Aorta (tissue), 5 donors: ENCODE results near the gene CERKL. TPM values are rescaled to one million over a fixed set of nuclear protein-coding genes. Genes with fewer than 3 reads are reported as not detected.

Experiments
- ATAC-seq: fragments of 200-7000 bp; cut with Tn5 transposase; one replicate; pipeline ENCODE4 v1.9.1; 2022; ENCODE audit warnings: moderate library complexity; ENCODE audit not compliant: low FRiP score
- DNase-seq, 2 donors: peaks; one replicate each; pipeline ENCODE4 v3.0.0-alpha.2; 2020
- H3K27ac ChIP-seq, 2 donors: one replicate each; pipeline ENCODE4 v1.5.1; 2013; ENCODE audit warnings: low read length in 2 of 2, mild to moderate bottlenecking in 2 of 2, moderate library complexity in 2 of 2, control low read depth in 1 of 2, inconsistent platforms in 1 of 2, low read depth in 1 of 2
- H3K27me3 ChIP-seq, 2 donors: one replicate each; pipeline ENCODE4 v1.6.1; 2013; ENCODE audit warnings: control low read depth in 1 of 2, low read length in 1 of 2, mild to moderate bottlenecking in 1 of 2, moderate library complexity in 1 of 2; ENCODE audit not compliant: insufficient read depth in 2 of 2, control insufficient read depth in 1 of 2
- H3K36me3 ChIP-seq, 2 donors: one replicate each; pipeline ENCODE4 v1.6.1; 2013; ENCODE audit warnings: control low read depth in 1 of 2, low read length in 1 of 2, mild to moderate bottlenecking in 1 of 2; ENCODE audit not compliant: insufficient read depth in 2 of 2, control insufficient read depth in 1 of 2
- H3K4me1 ChIP-seq, 2 donors: one replicate each; pipeline ENCODE4 v1.6.1; 2013; ENCODE audit warnings: low read length in 2 of 2, control low read depth in 1 of 2, mild to moderate bottlenecking in 1 of 2, moderate library complexity in 1 of 2; ENCODE audit not compliant: insufficient read depth in 2 of 2, control insufficient read depth in 1 of 2
- H3K4me3 ChIP-seq, 2 donors: one replicate each; pipeline ENCODE4 v1.5.1; 2013; ENCODE audit warnings: low read length in 2 of 2, control low read depth in 1 of 2, mild to moderate bottlenecking in 1 of 2
- H3K9me3 ChIP-seq: one replicate; pipeline ENCODE4 v1.6.1; 2013; ENCODE audit warnings: mild to moderate bottlenecking, low read length; ENCODE audit not compliant: control insufficient read depth
- WGBS, 2 donors: extraction: QIAGEN DNeasy Blood & Tissue Kit; methylation state at CpG; one replicate each; pipeline ENCODE4 v1.1.7; 2013; 5-methylcytosine and 5-hydroxymethylcytosine counted together
- intact Hi-C, 2 donors: fragments of 100-400 bp; cut with DNase I; formaldehyde crosslinking; loops; one replicate each; pipeline versions ENCODE4 v1.14.2 to v1.15.0; 2022
- polyA plus RNA-seq, 2 donors: library from polyadenylated mRNA; stranded (reverse); fragments of 200-250 nt; gene quantifications; one replicate each; pipeline ENCODE4 v1.2.3, GENCODE V29; 2013
- total RNA-seq, 2 donors: library from RNA; stranded (reverse); fragmentation: NEBNext Ultra II Directional; extraction: Animal tissue kit (Norgen Biotek cat#: 25700); gene quantifications; one replicate each; pipeline ENCODE4 v1.2.1, GENCODE V29; 2021
- donor health status: healthy with polysubstance abuse.
- donor health status: Bipolar disorder and iron deficiency.
- donor health status: DM: no; HTN: no; CAD: no.
- donor health status: DM: no; HTN: no; CAD: no.
- donor health status: DM: yes; HTN: yes; CAD: no.

Gene CERKL
- total and polyA plus RNA-seq, 4 donors: 0.13 to 0.38 TPM; not detected in 2

DNA sequence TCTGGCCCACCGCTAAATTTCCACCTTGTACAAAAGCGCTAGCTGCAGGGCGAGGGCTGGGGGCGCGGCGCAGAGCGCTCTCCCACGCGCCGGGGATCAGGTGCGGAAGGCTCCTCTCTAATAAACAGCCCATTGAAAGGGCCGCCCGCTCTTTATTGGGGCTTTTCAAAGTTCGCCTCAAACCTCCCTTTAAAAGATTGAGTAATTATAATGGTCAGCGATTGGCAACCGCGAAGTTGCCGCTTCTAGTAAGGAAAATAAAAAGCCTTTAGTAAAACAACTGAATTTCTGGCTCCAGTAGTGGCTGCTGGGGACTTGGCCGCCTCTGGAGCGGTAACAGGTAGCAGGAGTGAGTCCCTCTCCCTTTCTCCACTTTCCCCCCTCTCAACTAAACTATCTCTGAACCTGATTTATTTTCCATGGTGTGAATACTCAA, 22.7 kb upstream of the CERKL start:
- DNase-seq: no peak
- H3K27me3 ChIP-seq: peaks cover 0 to 2% of the 10 kb centered on the region in 2 donors
- intact Hi-C loops: no loop called here
- no peak overlapping the region for H3K4me3 ChIP-seq
- no peak overlapping the region for H3K27ac ChIP-seq
- H3K9me3 ChIP-seq: peaks cover 3% of the 10 kb centered on the region
- WGBS, 2 donors: 3% methylated on average over 20 of the region's 20 CpGs
- no peak for ATAC-seq
- no peaks in the 10 kb centered on the region for H3K4me1 ChIP-seq
- no peaks in the 10 kb centered on the region for H3K36me3 ChIP-seq

DNA sequence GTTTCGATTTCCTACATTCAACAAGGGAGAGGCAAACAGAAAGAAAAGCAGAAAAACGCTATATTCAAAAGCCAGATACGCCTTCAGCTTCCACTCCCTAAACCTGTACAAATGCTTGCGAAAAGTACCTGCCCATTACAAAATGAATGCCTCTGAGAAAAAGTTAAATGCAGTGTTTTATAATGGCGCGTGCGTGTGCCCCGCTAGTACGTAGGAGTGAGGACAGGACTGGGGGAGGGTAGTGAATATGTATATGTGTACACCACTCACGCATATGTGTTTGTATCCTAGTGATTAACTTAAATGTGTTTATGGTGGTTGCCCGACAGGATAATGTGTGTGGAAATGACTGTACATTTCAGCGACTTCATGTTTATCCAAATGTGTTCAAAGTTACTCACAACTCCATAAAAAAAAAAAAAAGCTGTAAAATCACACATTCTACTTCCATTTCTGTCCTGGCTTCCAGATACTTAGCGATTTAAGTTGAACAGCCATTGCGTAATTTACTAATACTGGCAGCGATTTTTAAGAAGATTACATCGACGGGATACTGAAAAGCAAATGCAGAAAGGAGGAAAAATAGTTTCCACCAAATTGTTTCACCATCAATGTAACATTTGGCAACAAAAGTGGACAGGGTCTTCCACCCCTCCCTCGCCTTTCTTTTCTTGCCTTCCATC, 22.1 kb upstream of the CERKL start:
- ATAC-seq (no peak), DNase-seq (no peak)
- Histone ChIP-seq H3K9me3 (peaks cover 3% of the 10 kb centered on the region), H3K27ac (no peak overlapping the region), H3K27me3 (peaks cover 0 to 2% of the 10 kb centered on the region in 2 donors), H3K36me3 (no peaks in the 10 kb centered on the region), H3K4me3 (no peak overlapping the region), H3K4me1 (no peaks in the 10 kb centered on the region)
- 10% methylated on average over 18 of the region's 18 CpGs for WGBS, 2 donors
- intact Hi-C loops: no loop called here

DNA sequence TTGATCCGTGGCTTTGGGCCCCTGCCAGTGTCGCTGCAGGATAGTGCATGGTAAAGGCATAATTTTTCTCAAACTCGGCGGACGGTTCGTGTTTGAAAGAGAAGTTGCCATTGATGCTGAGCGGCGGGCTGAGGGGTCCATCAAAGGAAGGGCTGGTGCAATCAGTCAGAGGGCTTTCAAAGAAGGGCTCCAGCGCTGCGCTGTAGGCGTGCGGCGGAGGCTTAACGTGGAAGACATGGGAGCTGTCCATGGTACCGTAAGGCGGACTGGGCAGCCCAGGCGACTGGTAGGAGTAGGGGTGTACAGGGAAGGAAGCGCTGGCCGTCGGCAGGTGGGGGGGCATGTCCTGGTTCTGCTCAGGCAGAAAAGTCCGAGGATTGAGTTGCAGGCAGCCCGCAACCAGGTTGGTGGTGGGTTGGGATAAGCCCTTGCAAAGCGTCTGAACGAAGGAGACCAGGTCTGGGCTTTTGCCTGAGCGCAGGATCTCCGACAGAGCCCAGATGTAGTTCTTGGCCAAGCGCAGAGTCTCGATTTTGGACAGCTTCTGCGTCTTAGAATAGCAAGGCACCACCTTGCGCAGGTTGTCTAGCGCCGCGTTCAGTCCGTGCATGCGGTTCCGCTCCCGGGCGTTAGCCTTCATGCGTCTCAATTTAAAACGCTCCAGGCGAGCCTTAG, 21.1 kb upstream of the CERKL start:
- peak; percentile 77 to 85 for DNase-seq
- Histone ChIP-seq H3K4me1 (no peaks in the 10 kb centered on the region), H3K9me3 (peaks cover 3% of the 10 kb centered on the region), H3K27ac (no peak overlapping the region), H3K27me3 (peaks cover 0 to 2% of the 10 kb centered on the region in 2 donors), H3K36me3 (no peaks in the 10 kb centered on the region), H3K4me3 (no peak overlapping the region)
- ATAC-seq: peak; percentile 77
- intact Hi-C loops: no loop called here
- 5 to 6% methylated on average over 41 of the region's 41 CpGs for WGBS, 2 donors

DNA sequence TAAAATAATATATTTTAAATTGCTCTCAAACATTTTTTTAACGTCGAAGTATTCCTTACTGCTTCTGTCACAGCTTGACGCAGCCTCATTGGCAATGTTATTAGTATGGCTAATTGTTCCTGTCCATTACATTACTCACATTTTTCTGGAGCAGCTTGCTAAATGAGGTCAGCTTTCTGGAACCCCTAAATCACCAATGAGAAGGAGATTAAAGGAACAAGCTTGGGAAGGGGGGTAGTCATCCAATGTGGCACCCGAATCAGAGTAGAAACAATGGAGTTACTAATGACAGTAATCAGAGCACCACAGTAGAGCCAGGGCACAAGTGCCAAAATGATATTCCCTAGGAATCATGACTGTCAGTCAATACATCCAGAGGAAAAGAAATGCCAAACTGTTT, 18.3 kb upstream of the CERKL start:
- peaks cover 4% of the 10 kb centered on the region for H3K9me3 ChIP-seq
- intact Hi-C loops: no loop called here
- DNase-seq: no peak
- H3K27ac ChIP-seq: no peak overlapping the region
- H3K4me1 ChIP-seq: no peaks in the 10 kb centered on the region
- peaks cover 0 to 2% of the 10 kb centered on the region in 2 donors for H3K27me3 ChIP-seq
- no peaks in the 10 kb centered on the region for H3K36me3 ChIP-seq
- no peak overlapping the region for H3K4me3 ChIP-seq
- no peak for ATAC-seq
- WGBS, 2 donors: 20 to 27% methylated on average over 4 of the region's 4 CpGs

DNA sequence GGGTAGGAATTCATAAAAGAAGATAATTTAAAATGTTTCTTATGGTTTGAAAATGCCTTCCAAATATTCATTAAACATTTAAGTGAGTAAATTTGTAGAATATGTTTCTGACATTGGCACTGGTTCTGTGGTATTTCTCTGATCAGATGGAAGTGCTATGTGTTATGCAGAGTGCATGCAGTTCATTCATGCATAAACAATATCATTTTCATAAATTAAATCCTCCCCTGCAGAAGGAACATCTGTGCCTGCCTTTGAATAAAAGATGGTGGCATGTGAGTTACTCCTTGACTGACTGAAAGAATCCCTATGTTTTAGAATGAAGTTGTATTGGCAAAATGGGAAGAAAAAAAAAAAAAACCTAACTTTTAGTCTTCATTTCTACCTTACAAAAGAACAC, 17.6 kb upstream of the CERKL start:
- intact Hi-C loops: no loop called here
- H3K9me3 ChIP-seq: peaks cover 4% of the 10 kb centered on the region
- no peak overlapping the region for H3K4me3 ChIP-seq
- DNase-seq (no peak), ATAC-seq (no peak)
- no peak overlapping the region for H3K27ac ChIP-seq
- H3K4me1 ChIP-seq: no peaks in the 10 kb centered on the region
- peaks cover 0 to 2% of the 10 kb centered on the region in 2 donors for H3K27me3 ChIP-seq
- H3K36me3 ChIP-seq: no peaks in the 10 kb centered on the region

DNA sequence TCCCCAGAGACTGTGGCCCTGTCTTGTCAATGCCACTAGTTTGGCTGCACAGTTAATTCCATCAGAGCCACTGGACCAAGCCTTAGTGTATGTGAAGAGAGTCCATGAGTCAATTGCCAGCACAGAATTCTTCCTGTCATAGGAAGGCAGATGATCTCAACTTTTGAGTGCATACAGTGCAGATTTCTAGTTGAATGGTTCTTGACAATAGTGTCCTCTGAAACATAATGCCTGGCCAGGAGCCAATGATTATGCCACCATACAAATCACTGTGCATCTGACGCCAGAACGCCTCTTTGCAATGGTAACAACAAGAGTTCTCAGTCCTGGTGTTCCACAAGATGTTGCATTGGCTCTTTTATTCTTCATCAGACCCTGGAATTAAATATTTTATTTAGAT, 16.3 kb upstream of the CERKL start:
- H3K27me3 ChIP-seq: no peaks in the 10 kb centered on the region

DNA sequence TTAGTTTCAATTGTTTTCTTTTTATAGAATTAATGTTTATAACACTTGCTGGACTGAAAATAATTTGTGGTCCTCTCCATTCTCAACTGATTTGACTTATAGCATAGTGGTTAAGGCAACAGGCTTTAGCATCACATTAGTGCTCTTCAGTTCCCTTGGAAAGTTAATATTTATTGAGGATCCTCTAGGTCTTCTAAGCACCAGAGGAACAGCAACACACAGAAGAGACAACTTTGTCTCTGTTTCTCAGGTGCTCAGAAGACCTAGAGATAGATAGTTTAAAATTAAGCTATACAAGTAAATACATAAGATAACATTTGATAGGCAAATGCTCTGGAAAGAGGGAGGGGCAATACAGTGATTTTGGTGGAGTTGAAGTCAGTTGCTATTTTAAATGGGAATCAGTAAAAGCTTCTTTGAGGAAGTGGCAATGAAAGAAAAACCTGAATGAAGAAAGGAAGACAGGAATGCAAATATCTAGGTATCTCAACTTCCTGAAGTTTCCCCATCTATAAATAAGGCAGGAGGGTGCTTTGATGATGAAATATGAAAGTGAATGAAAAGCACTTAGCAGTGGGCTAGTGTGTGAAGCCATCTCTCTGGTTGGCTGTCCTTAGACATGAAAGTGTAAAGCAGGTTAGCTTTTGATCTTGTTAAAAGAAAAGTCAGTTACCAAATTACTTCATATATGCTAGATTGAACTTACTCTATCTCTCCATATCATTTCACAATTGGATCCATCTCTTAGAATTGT, 15.5 kb upstream of the CERKL start:
- H3K36me3 ChIP-seq: no peaks in the 10 kb centered on the region
- intact Hi-C loops: no loop called here
- no peak overlapping the region for H3K4me3 ChIP-seq
- no peak for DNase-seq
- ATAC-seq: no peak
- peaks cover 1% of the 10 kb centered on the region for H3K9me3 ChIP-seq
- no peak overlapping the region for H3K27ac ChIP-seq
- H3K4me1 ChIP-seq: no peaks in the 10 kb centered on the region
- H3K27me3 ChIP-seq: no peaks in the 10 kb centered on the region

More for the DNA sequence above, 16.3 kb upstream of the CERKL start:
- Histone ChIP-seq H3K27ac (no peak overlapping the region), H3K4me3 (no peak overlapping the region), H3K36me3 (no peaks in the 10 kb centered on the region), H3K4me1 (no peaks in the 10 kb centered on the region), H3K9me3 (peaks cover 1% of the 10 kb centered on the region)
- 59 to 66% methylated on average over 2 of the region's 2 CpGs for WGBS, 2 donors
- ATAC-seq (no peak), DNase-seq (no peak)
- intact Hi-C loops: no loop called here

DNA sequence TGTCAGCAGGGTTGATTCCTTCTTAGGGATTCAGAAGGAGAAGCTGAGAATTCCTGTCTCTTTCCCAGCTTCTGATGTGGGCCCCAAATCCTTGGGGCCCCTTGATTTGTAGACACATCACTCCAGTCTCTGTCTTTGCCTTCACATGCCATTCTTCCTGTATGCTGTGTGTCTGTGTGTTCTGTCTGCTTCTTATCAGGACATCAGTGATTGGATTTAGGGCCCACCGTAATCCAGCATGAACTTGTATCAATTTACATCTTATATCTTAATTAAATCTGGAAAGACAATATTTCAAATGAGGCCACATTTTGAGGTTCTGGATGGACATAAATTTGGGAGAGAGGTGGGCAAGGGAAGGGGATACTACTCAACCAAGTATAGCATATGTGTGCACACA, 13.7 kb upstream of the CERKL start:
- Histone ChIP-seq H3K4me1 (no peaks in the 10 kb centered on the region), H3K27me3 (peaks cover 0 to 1% of the 10 kb centered on the region in 2 donors), H3K9me3 (peaks cover 4% of the 10 kb centered on the region), H3K36me3 (no peaks in the 10 kb centered on the region), H3K27ac (no peak overlapping the region), H3K4me3 (no peak overlapping the region)
- no peak for ATAC-seq
- intact Hi-C loops: no loop called here
- no peak for DNase-seq
- 70 to 76% methylated on average over 1 of the region's 1 CpG for whole genome bisulfite sequencing, 2 donors
